Measurements from ENCODE around the gene AGAP1. TPM values are rescaled to one million over a fixed set of nuclear protein-coding genes. Genes with fewer than 3 reads are reported as not detected.

Gene AGAP1
- total RNA-seq, 1 donor from 2014 or later, result 39.4 TPM

GRCh38 chr2:236176417-236176816, 682.6 kb downstream of the AGAP1 start:
- Mint-ChIP-seq H3K36me3 (ENCODE audit: low read depth, unreplicated experiment) (no peaks in the 10 kb centered on the region), H3K9me3 (ENCODE audit: unreplicated experiment) (peaks cover 16% of the 10 kb centered on the region), H3K4me3 (ENCODE audit: unreplicated experiment) (no peak overlapping the region), H3K27ac (ENCODE audit: unreplicated experiment) (no peak overlapping the region), H3K4me1 (ENCODE audit: low read depth, unreplicated experiment) (peaks cover 16% of the 10 kb centered on the region), H3K27me3 (ENCODE audit: low read depth, unreplicated experiment) (peaks cover 19% of the 10 kb centered on the region)
- H3K9me3 ChIP-seq (ENCODE audit: insufficient read depth, low read depth, low read length), result no peaks in the 10 kb centered on the region
- H3K4me1 ChIP-seq (ENCODE audit: insufficient read depth, low read length), result peaks cover 47% of the 10 kb centered on the region
- H3K27ac ChIP-seq (ENCODE audit: low read depth, low read length), result no peak overlapping the region
- no peak overlapping the region for H2AFZ ChIP-seq (ENCODE audit: low read depth, low read length)
- no peaks in the 10 kb centered on the region for H4K20me1 ChIP-seq (ENCODE audit: insufficient read depth, low read length)
- H3K9ac ChIP-seq (ENCODE audit: low read length), result no peak overlapping the region
- TF ChIP-seq, protein P1, sequence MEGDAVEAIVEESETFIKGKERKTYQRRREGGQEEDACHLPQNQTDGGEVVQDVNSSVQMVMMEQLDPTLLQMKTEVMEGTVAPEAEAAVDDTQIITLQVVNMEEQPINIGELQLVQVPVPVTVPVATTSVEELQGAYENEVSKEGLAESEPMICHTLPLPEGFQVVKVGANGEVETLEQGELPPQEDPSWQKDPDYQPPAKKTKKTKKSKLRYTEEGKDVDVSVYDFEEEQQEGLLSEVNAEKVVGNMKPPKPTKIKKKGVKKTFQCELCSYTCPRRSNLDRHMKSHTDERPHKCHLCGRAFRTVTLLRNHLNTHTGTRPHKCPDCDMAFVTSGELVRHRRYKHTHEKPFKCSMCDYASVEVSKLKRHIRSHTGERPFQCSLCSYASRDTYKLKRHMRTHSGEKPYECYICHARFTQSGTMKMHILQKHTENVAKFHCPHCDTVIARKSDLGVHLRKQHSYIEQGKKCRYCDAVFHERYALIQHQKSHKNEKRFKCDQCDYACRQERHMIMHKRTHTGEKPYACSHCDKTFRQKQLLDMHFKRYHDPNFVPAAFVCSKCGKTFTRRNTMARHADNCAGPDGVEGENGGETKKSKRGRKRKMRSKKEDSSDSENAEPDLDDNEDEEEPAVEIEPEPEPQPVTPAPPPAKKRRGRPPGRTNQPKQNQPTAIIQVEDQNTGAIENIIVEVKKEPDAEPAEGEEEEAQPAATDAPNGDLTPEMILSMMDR (IDR thresholded peaks at IDR 0.05; ENCODE audit: insufficient read depth, low read depth, low read length), result peak; percentile 66
- no peak for TF ChIP-seq EZH2 (IDR thresholded peaks at IDR 0.05; ENCODE audit: insufficient read depth, low read length)
- H3K36me3 ChIP-seq (ENCODE audit: insufficient read depth, low read length), result no peaks in the 10 kb centered on the region
- FAIRE-seq (no peak), DNase-seq (ENCODE audit: low read depth) (no peak)
- peaks cover 22% of the 10 kb centered on the region for H3K27me3 ChIP-seq (ENCODE audit: insufficient read depth, low read length)
- no peaks in the 10 kb centered on the region for H3K79me2 ChIP-seq (ENCODE audit: insufficient read depth, low read length)
- H3K4me2 ChIP-seq (ENCODE audit: low read length), result no peak overlapping the region
- H3K4me3 ChIP-seq (ENCODE audit: insufficient read depth, low read depth, low read length), result no peak overlapping the region

DNA sequence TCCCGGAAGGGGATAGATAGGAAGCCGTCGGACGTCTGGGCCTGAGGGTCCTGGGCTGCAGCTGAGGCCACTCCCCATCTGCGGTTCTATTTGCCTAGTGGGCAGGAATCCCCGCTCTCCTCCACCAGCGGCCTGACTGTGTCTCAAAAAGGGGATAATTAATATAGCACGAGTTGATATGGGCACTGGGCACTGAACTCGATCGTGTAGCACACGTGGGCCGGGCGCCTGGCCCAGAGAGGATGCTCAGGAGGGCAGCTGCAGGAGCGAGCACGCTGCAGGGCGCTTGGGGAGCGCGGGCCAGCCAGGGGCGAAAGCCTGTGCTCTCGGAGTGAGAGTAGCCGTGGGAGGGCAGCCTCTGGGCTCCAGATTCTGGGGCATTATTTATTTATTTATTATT, 683.1 kb downstream of the AGAP1 start:
- peaks cover 47% of the 10 kb centered on the region for H3K4me1 ChIP-seq (ENCODE audit: insufficient read depth, low read length)
- TF ChIP-seq, protein P1 (IDR thresholded peaks at IDR 0.05; ENCODE audit: insufficient read depth, low read depth, low read length), result no peak
- TF ChIP-seq EZH2 (IDR thresholded peaks at IDR 0.05; ENCODE audit: insufficient read depth, low read length), result no peak
- Mint-ChIP-seq H3K36me3 (ENCODE audit: low read depth, unreplicated experiment) (no peaks in the 10 kb centered on the region), H3K9me3 (ENCODE audit: unreplicated experiment) (peaks cover 12% of the 10 kb centered on the region), H3K27me3 (ENCODE audit: low read depth, unreplicated experiment) (peaks cover 15% of the 10 kb centered on the region), H3K4me3 (ENCODE audit: unreplicated experiment) (no peak overlapping the region), H3K4me1 (ENCODE audit: low read depth, unreplicated experiment) (peaks cover 16% of the 10 kb centered on the region), H3K27ac (ENCODE audit: unreplicated experiment) (no peak overlapping the region)
- no peaks in the 10 kb centered on the region for H3K36me3 ChIP-seq (ENCODE audit: insufficient read depth, low read length)
- H3K4me3 ChIP-seq (ENCODE audit: insufficient read depth, low read depth, low read length), result no peak overlapping the region
- H3K9ac ChIP-seq (ENCODE audit: low read length), result no peak overlapping the region
- DNase-seq (ENCODE audit: low read depth) (no peak), FAIRE-seq (no peak)
- no peak overlapping the region for H3K4me2 ChIP-seq (ENCODE audit: low read length)
- no peaks in the 10 kb centered on the region for H3K79me2 ChIP-seq (ENCODE audit: insufficient read depth, low read length)
- peaks cover 16% of the 10 kb centered on the region for H3K27me3 ChIP-seq (ENCODE audit: insufficient read depth, low read length)
- H3K27ac ChIP-seq (ENCODE audit: low read depth, low read length), result no peak overlapping the region
- no peak overlapping the region for H2AFZ ChIP-seq (ENCODE audit: low read depth, low read length)
- no peaks in the 10 kb centered on the region for H3K9me3 ChIP-seq (ENCODE audit: insufficient read depth, low read depth, low read length)
- no peaks in the 10 kb centered on the region for H4K20me1 ChIP-seq (ENCODE audit: insufficient read depth, low read length)

DNA sequence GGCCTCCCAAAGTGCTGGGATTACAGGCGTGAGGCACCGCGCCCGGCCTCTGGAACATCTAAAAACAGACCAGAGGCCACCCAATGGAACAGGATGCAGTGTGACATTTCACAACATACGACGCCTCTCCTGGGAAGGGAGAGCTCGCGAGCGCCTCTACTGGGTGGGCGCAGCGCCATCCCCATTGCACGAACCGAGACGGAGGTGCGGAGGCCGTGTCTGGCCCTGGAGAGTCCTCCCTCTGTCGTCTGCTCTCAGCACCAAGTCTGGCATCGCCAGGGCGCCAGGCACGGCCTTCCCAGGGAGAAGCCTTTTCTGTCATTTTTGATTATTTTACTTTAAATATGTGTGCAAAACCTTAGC, 683.7 kb downstream of the AGAP1 start:
- Histone ChIP-seq H3K79me2 (ENCODE audit: insufficient read depth, low read length) (no peaks in the 10 kb centered on the region), H3K4me3 (ENCODE audit: insufficient read depth, low read depth, low read length) (no peak overlapping the region), H4K20me1 (ENCODE audit: insufficient read depth, low read length) (no peaks in the 10 kb centered on the region), H3K9me3 (ENCODE audit: insufficient read depth, low read depth, low read length) (no peaks in the 10 kb centered on the region), H2AFZ (ENCODE audit: low read depth, low read length) (no peak overlapping the region), H3K4me2 (ENCODE audit: low read length) (peak overlapping the region; percentile 84), H3K9ac (ENCODE audit: low read length) (no peak overlapping the region), H3K27ac (ENCODE audit: low read depth, low read length) (no peak overlapping the region), H3K36me3 (ENCODE audit: insufficient read depth, low read length) (no peaks in the 10 kb centered on the region), H3K27me3 (ENCODE audit: insufficient read depth, low read length) (peaks cover 10% of the 10 kb centered on the region), H3K4me1 (ENCODE audit: insufficient read depth, low read length) (peaks cover 47% of the 10 kb centered on the region)
- Mint-ChIP-seq H3K27me3 (ENCODE audit: low read depth, unreplicated experiment) (peaks cover 13% of the 10 kb centered on the region), H3K9me3 (ENCODE audit: unreplicated experiment) (peaks cover 10% of the 10 kb centered on the region), H3K27ac (ENCODE audit: unreplicated experiment) (no peak overlapping the region), H3K4me3 (ENCODE audit: unreplicated experiment) (no peak overlapping the region), H3K36me3 (ENCODE audit: low read depth, unreplicated experiment) (no peaks in the 10 kb centered on the region), H3K4me1 (ENCODE audit: low read depth, unreplicated experiment) (peaks cover 16% of the 10 kb centered on the region)
- DNase-seq (ENCODE audit: low read depth) (no peak), FAIRE-seq (no peak)
- TF ChIP-seq, protein P1 (IDR thresholded peaks at IDR 0.05; ENCODE audit: insufficient read depth, low read depth, low read length), result peak; percentile 34
- TF ChIP-seq EZH2 (IDR thresholded peaks at IDR 0.05; ENCODE audit: insufficient read depth, low read length), result no peak
